ENCODE results near the gene SORL1.

SORL1 gene

DNA sequence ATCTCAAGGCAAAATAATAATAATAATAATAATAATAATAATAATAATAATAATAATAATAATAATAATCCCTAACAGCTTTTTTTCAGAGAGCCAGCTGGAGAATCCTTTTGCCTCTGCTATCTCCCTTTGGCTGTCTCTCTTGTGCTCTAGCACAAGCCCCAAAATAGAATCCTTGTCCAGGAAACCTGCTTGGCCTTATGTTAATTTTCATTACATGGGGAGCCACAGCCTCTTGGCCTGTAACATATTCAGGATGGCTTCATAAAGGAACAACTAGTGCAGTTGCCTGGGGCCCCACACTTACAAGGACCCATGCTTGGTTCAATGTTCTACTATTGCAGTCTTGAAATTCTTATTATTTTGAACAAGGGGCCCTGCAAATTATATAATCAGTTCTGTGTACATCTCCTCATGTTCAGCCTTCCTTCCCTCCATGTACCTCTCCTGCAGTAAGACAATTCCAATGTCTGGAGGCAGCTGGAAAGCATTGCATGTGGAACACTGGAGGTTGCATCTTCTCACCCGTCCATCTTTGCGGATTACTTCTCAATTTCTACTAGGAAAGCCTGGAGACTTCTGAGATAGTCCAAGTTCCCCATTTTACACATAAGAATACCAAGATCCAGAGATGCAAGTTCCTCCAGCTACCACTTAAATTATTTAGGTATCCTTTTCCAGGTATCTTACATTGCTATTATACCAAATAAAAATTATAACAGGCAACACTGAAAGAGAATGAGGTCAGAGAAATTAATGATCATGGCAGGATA, 37.8 kb upstream of the SORL1 start:
- TF ChIP-seq, protein P1, sequence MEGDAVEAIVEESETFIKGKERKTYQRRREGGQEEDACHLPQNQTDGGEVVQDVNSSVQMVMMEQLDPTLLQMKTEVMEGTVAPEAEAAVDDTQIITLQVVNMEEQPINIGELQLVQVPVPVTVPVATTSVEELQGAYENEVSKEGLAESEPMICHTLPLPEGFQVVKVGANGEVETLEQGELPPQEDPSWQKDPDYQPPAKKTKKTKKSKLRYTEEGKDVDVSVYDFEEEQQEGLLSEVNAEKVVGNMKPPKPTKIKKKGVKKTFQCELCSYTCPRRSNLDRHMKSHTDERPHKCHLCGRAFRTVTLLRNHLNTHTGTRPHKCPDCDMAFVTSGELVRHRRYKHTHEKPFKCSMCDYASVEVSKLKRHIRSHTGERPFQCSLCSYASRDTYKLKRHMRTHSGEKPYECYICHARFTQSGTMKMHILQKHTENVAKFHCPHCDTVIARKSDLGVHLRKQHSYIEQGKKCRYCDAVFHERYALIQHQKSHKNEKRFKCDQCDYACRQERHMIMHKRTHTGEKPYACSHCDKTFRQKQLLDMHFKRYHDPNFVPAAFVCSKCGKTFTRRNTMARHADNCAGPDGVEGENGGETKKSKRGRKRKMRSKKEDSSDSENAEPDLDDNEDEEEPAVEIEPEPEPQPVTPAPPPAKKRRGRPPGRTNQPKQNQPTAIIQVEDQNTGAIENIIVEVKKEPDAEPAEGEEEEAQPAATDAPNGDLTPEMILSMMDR (IDR thresholded peaks at IDR 0.05; ENCODE audit: extremely low read depth, missing control alignments): no peak
- no peak for DNase-seq (ENCODE audit: low spot score)

DNA sequence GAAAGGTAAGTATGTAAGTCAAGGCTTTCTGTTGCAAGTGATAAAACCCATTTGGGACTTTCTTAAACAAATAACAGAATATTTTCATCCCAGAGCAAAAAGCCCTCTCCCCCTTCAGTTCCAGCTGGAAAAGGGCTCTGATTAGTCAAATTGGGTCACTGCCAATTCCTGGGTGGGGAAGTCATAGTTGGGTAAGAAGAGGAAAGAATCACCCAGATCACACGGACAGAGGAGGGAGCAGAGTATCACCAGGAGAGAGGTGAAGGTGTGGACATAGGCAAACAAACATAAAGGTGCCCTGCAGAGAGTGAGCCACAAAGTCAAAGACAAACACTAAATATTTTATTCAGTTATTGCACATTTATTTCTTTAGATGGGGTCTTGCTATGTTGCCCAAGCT, 36.3 kb upstream of the SORL1 start:
- TF ChIP-seq, protein P1 (IDR thresholded peaks at IDR 0.05; ENCODE audit: extremely low read depth, missing control alignments): no peak
- DNase-seq (ENCODE audit: low spot score): no peak

DNA sequence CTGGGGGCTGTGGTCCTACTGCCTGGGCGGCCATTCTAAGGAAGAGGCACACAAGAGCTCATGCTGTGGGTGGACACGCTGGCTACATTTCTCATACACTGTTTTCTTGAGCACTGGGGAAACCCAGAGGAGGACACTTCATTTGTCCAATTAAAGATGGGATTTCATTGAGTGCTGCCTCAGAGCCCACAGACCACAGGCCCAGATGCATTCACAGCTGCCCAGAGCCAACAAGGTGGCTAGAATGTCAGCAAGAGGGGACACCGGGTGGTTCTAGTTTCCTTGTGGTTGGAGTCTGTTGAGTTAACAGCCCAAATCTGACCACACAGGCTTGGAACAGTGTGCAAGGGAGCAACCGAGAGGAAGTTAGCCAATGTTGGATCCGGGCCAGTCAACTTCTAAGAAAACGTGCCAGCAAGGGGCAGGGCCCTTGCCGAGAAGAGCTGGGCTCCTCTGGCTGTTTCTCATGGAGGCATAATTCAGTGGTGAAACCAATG, 35.0 kb upstream of the SORL1 start:
- DNase-seq (ENCODE audit: low spot score): no peak
- TF ChIP-seq, protein P1 (IDR thresholded peaks at IDR 0.05; ENCODE audit: extremely low read depth, missing control alignments): no peak

DNA sequence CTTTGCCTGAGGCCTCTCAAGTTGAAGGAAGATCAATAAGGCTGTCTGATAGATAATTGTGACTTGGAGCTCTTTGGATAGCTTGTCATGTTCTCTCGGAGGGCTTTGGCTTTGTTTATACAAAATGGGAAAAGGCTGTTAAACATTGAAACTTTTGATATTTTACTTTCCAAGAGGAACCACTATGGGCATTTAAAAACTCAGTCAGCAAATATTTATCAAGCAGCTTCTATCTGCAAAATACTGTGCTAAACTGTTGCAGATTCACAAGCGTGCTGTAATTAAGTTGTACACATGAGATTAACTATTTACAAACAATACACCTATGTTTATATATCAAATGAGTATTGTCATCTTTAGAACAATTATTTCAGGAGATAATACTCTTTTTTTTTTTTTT, 34.5 kb upstream of the SORL1 start:
- DNase-seq (ENCODE audit: low spot score): no peak
- TF ChIP-seq, protein P1 (IDR thresholded peaks at IDR 0.05; ENCODE audit: extremely low read depth, missing control alignments): no peak

DNA sequence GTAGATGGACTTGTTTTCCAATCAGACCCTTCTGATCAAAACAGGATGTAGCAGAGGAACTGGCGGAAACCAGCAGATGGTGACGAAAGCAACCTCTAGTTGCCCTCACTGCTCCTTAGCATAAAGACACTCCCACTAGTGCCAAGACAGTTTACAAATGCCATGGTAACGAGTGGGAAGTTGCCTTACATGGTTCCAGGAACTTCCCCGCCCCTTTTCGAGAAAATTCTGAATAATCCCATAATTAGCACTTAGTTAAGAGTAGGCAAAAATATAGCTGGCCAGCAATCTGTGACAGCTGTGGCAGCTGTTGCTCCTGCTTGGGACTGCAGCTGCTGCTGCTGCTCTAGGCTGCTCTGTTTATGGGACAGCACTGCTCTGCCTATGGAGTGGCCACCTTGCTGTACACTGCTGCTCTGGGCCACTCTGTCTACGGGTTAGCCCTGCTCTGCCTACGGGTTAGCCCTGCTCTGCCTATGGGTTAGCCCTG, 33.4 kb upstream of the SORL1 start:
- TF ChIP-seq, protein P1 (IDR thresholded peaks at IDR 0.05; ENCODE audit: extremely low read depth, missing control alignments): no peak
- DNase-seq (ENCODE audit: low spot score): no peak

DNA sequence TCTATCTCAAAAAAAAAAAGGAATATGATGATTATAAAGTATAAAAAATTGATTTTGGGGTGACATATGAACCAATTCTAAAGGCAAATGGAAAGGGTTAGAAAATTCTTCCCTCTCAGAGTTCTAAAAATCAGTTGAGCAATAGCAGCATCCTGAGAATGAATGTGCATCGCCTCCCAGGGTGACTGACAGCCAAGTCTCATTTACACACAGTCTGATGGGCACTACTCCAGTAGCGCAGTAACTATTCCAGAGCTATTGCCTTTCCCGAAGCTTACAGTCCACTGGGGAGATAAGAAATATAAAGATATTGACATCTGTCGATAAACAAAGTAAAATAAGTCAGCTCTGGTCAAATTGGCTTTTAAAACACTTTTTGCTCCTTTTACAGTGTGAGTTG, 32.3 kb upstream of the SORL1 start:
- DNase-seq (ENCODE audit: low spot score): no peak
- TF ChIP-seq, protein P1 (IDR thresholded peaks at IDR 0.05; ENCODE audit: extremely low read depth, missing control alignments): no peak

DNA sequence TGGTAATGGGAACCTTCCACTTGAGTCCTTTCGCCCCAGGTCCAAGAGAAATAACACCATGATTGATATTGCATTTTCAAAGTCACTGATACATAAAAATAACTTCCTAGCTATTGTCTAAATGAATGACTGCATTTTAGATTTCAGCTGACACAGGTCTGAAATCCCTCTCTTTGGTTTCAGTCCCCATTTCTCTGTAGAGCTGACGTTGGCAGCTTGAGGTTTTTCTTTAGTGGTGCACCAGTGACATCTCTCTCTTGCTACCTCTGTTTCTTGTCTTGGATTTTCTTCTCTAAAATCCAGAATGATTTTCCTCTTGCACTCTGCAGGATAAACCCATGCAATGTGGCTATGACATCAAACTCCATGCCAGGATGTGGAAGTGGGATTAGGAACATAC, 31.7 kb upstream of the SORL1 start:
- DNase-seq (ENCODE audit: low spot score): no peak
- TF ChIP-seq, protein P1 (IDR thresholded peaks at IDR 0.05; ENCODE audit: extremely low read depth, missing control alignments): no peak

Data from GM20000 (cell line).